K562 (cell line): ENCODE results near the gene SLC8A2. TPM values are rescaled to one million over a fixed set of nuclear protein-coding genes. Genes with fewer than 3 reads are reported as not detected.

Source experiments
- ATAC-seq: fragments of 200-7000 bp; cut with Tn5 transposase; 3 replicates; pipeline ENCODE4 v1.9.1; 2020; ENCODE audit warnings: moderate library complexity
- BruUV-seq: library from RNA; stranded (reverse); fragments of 400-500 nt; replicated peaks from 2 replicates; lab custom pipeline; 2021; lab: Mats Ljungman, UMichigan
- CTCF ChIA-PET: fragments of 300-600 bp; formaldehyde crosslinking; extraction: SDS; loops from one replicate; lab custom pipeline; 2021; ENCODE audit warnings: low intra/inter-chr PET ratio; lab: Yijun Ruan, JAX
- POLR2A ChIA-PET: fragments of 300-600, 350-650 bp; sonication (Branson Sonifier 250); formaldehyde crosslinking; extraction: SDS; loops from one replicate; lab custom pipeline; 2021; ENCODE audit warnings: antibody characterized with exemption, inconsistent platforms; lab: Yijun Ruan, JAX
- DNase-seq, 4 experiments: peaks; one replicate each; pipeline versions ENCODE4 v3.0.0 to v3.0.0-alpha.2; 2011 to 2018; ENCODE audit warnings: low spot score in 3 of 4, mixed read lengths in 3 of 4; ENCODE audit errors: extremely low read depth in 1 of 4
- FAIRE-seq: peaks from 2 replicates; lab custom pipeline; 2011; peaks lifted over from hg19 to GRCh38; lab: Jason Lieb, UNC
- H2AFZ ChIP-seq: 2 replicates; pipeline ENCODE4 v1.6.0; 2011; ENCODE audit warnings: low read depth, low read length, control low read depth, inconsistent platforms
- H3K27ac ChIP-seq: fragments of 200-600 bp; 3 replicates; pipeline ENCODE4 v1.8.0; 2011; ENCODE audit warnings: low read depth, mild to moderate bottlenecking, control low read depth, inconsistent platforms, low read length, moderate library complexity, mixed read lengths; ENCODE audit errors: extremely low read depth
- H3K27me3 ChIP-seq, 2 experiments: fragments of 300-600 bp in 1 of 2; 2 replicates in 1 of 2; 3 replicates in 1 of 2; pipeline versions ENCODE4 v1.6.0 to v1.8.0; 2011; ENCODE audit warnings: inconsistent platforms in 2 of 2, low read length in 2 of 2, mild to moderate bottlenecking in 1 of 2, mixed read lengths in 1 of 2, moderate library complexity in 1 of 2; ENCODE audit not compliant: control insufficient read depth in 2 of 2, insufficient read depth in 2 of 2
- H3K36me3 ChIP-seq: fragments of 300-600 bp; 3 replicates; pipeline ENCODE4 v1.8.0; 2011; ENCODE audit warnings: mild to moderate bottlenecking, low read length, inconsistent platforms; ENCODE audit not compliant: control insufficient read depth, insufficient read depth
- H3K4me1 ChIP-seq, 2 experiments: fragments of 200-600 bp in 1 of 2; replicated peaks in 1 of 2; 2 replicates in 1 of 2; 3 replicates in 1 of 2; pipeline versions ENCODE4 v1.5.1 to v1.8.0; 2011; ENCODE audit warnings: inconsistent platforms in 2 of 2, low read length in 2 of 2, mild to moderate bottlenecking in 1 of 2, mixed read lengths in 1 of 2, moderate library complexity in 1 of 2; ENCODE audit not compliant: control insufficient read depth in 2 of 2, insufficient read depth in 2 of 2
- H3K4me2 ChIP-seq: 2 replicates; pipeline ENCODE4 v1.6.1; 2011; ENCODE audit warnings: low read length, control low read depth, inconsistent platforms, mixed read lengths; ENCODE audit not compliant: insufficient read depth
- H3K4me3 ChIP-seq: fragments of 200-600 bp; sonication (generic), shearing (Covaris generic); 2 replicates; pipeline ENCODE4 v1.5.1; 2016; ENCODE audit warnings: control low read depth, inconsistent platforms
- H3K79me2 ChIP-seq: fragments of 200-600 bp; 3 replicates; pipeline ENCODE4 v1.8.0; 2011; ENCODE audit warnings: low read length, inconsistent platforms; ENCODE audit not compliant: control insufficient read depth, insufficient read depth
- H3K9ac ChIP-seq, 2 experiments: 2 replicates each; pipeline versions ENCODE4 v1.6.0 to v1.6.1; 2011; ENCODE audit warnings: low read depth in 2 of 2, low read length in 2 of 2, control low read depth in 1 of 2, inconsistent platforms in 1 of 2, mild to moderate bottlenecking in 1 of 2, mixed read lengths in 1 of 2; ENCODE audit not compliant: insufficient read depth in 1 of 2
- H3K9me1 ChIP-seq: one replicate; pipeline ENCODE4 v1.6.0; 2011; ENCODE audit warnings: inconsistent platforms, mild to moderate bottlenecking, low read length, moderate library complexity; ENCODE audit not compliant: control insufficient read depth, insufficient read depth
- H3K9me3 ChIP-seq: replicated peaks from 2 replicates; pipeline ENCODE4 v1.5.1; 2011; ENCODE audit warnings: low read depth, low read length, inconsistent platforms; ENCODE audit not compliant: control insufficient read depth, insufficient read depth
- H4K20me1 ChIP-seq: replicated peaks from 2 replicates; pipeline ENCODE4 v1.6.1; 2011; ENCODE audit warnings: low read length, inconsistent platforms, mixed read lengths; ENCODE audit not compliant: control insufficient read depth, insufficient read depth
- CBFA2T3 ChIP-seq: fragments of 450-650 bp; IDR thresholded peaks from 2 replicates; pipeline ENCODE4 v1.6.1; 2017
- CBX2 ChIP-seq: fragments of 200-600 bp; sonication (generic); IDR thresholded peaks from one replicate; pipeline ENCODE4 v1.6.1; 2012; ENCODE audit warnings: mild to moderate bottlenecking, low read length, inconsistent platforms; ENCODE audit not compliant: insufficient read depth, poor library complexity, severe bottlenecking
- CTBP1 ChIP-seq: fragments of 450-650 bp; IDR thresholded peaks from 2 replicates; pipeline ENCODE4 v1.6.1; 2016; ENCODE audit warnings: borderline replicate concordance
- FOS ChIP-seq: IDR thresholded peaks from 3 replicates; pipeline ENCODE4 v1.6.1; 2011; ENCODE audit not compliant: insufficient read length; ENCODE audit errors: extremely low read depth
- FOXA1 ChIP-seq: fragments of 450-650 bp; IDR thresholded peaks from 2 replicates; pipeline ENCODE4 v1.6.1; 2016; ENCODE audit warnings: mild to moderate bottlenecking, borderline replicate concordance
- HNRNPL ChIP-seq: fragments of 200-400 bp; formaldehyde crosslinking; IDR thresholded peaks from 2 replicates; pipeline ENCODE4 v1.6.1; 2017; ENCODE audit warnings: low read depth, mild to moderate bottlenecking, low read length
- KLF6 ChIP-seq: fragments of 250-450 bp; sonication (Bioruptor Pico); IDR thresholded peaks from 2 replicates; pipeline ENCODE4 v1.4.0; 2020; ENCODE audit warnings: mild to moderate bottlenecking, moderate library complexity, borderline replicate concordance
- MCM3 ChIP-seq: fragments of 450-650 bp; IDR thresholded peaks from 2 replicates; pipeline ENCODE4 v1.6.1; 2016
- MYNN ChIP-seq, 2 experiments: sonication (generic); formaldehyde crosslinking in 1 of 2; IDR thresholded peaks; 2 replicates each; pipeline versions ENCODE4 v1.5.0 to v1.6.1; 2016 to 2020; ENCODE audit warnings: antibody characterized with exemption in 1 of 2, missing genetic modification reagents in 1 of 2
- NFXL1 ChIP-seq: fragments of 450-650 bp; formaldehyde crosslinking; IDR thresholded peaks from 2 replicates; pipeline ENCODE4 v1.4.0; 2021; ENCODE audit warnings: mild to moderate bottlenecking
- NR1H2 ChIP-seq: sonication (generic); formaldehyde crosslinking; IDR thresholded peaks from 2 replicates; pipeline ENCODE4 v1.4.0; 2020; ENCODE audit warnings: mild to moderate bottlenecking, missing genetic modification reagents
- PHF21A ChIP-seq: fragments of 450-650 bp; IDR thresholded peaks from 2 replicates; pipeline ENCODE4 v1.6.1; 2017; ENCODE audit warnings: low read depth, borderline replicate concordance
- POLR2G ChIP-seq: fragments of 200-400 bp; formaldehyde crosslinking; IDR thresholded peaks from 2 replicates; pipeline ENCODE4 v1.6.1; 2017; ENCODE audit warnings: low read depth, mild to moderate bottlenecking, antibody characterized with exemption, low read length, moderate library complexity
- RBM22 ChIP-seq: fragments of 200-400 bp; formaldehyde crosslinking; IDR thresholded peaks from 2 replicates; pipeline ENCODE4 v1.6.1; 2018; ENCODE audit warnings: low read length, low read depth; ENCODE audit not compliant: poor library complexity, severe bottlenecking
- SETDB1 ChIP-seq: IDR thresholded peaks from one replicate; pipeline ENCODE4 v1.6.1; 2012; ENCODE audit warnings: low read length, control low read depth, inconsistent platforms
- ZBTB33 ChIP-seq: sonication (generic); formaldehyde crosslinking; IDR thresholded peaks from 2 replicates; pipeline ENCODE4 v1.8.1; 2023; ENCODE audit warnings: mild to moderate bottlenecking, missing genetic modification reagents
- ZBTB7A ChIP-seq: IDR thresholded peaks from 2 replicates; pipeline ENCODE4 v1.6.1; 2011; ENCODE audit warnings: low read depth, mild to moderate bottlenecking, low read length, moderate library complexity, borderline replicate concordance; ENCODE audit not compliant: control insufficient read depth
- ZNF143 ChIP-seq: sonication (generic); formaldehyde crosslinking; IDR thresholded peaks from 2 replicates; pipeline ENCODE4 v1.9.0; 2022; ENCODE audit warnings: mild to moderate bottlenecking, missing genetic modification reagents
- ZNF3 ChIP-seq: fragments of 250-450 bp; sonication (Bioruptor Pico); IDR thresholded peaks from 2 replicates; pipeline ENCODE4 v1.5.0; 2021; ENCODE audit warnings: mild to moderate bottlenecking, moderate library complexity
- ZNF398 ChIP-seq: fragments of 250-450 bp; sonication (Bioruptor Pico); IDR thresholded peaks from 2 replicates; pipeline ENCODE4 v1.8.0; 2021; ENCODE audit warnings: moderate library complexity, mild to moderate bottlenecking, inconsistent platforms
- ZNF586 ChIP-seq: fragments of 450-650 bp; formaldehyde crosslinking; conservative IDR thresholded peaks from 2 replicates; pipeline ENCODE4 v1.4.0; 2020; ENCODE audit warnings: mild to moderate bottlenecking, moderate library complexity
- WGBS: fragments of 100-300 bp; shearing (Covaris generic); methylation state at CpG from one replicate; pipeline ENCODE4 v1.1.6; 2016; ENCODE audit warnings: low coverage, mixed read lengths; ENCODE audit not compliant: insufficient coverage; ENCODE audit errors: missing lambda C conversion rate; 5-methylcytosine and 5-hydroxymethylcytosine counted together
- in situ Hi-C: fragments of 300-500 bp; cut with MboI; formaldehyde crosslinking; loops from 4 replicates; pipeline ENCODE4 v1.15.0; 2018; ENCODE audit warnings: inconsistent platforms, mixed read lengths
- intact Hi-C: fragments of 100-400 bp; cut with micrococcal nuclease; formaldehyde crosslinking; loops from 2 replicates; pipeline ENCODE4 v1.14.2; 2022
- polyA plus RNA-seq, 8 experiments: library from polyadenylated mRNA; depleted of rRNA in 4 of 8; stranded (reverse) in 5 of 8; unstranded in 3 of 8; fragments of >200 nt; fragmentation: Nextera tagmentation in 2 of 8; fragmentation: Illumina TruSeq in 1 of 8; extraction: Ambion mirVana in 2 of 8; extraction: Trizol in 1 of 8; gene quantifications; 2 replicates each; pipeline versions ENCODE4 v1.2.1 to v1.2.3, GENCODE V29; 2011 to 2014; ENCODE audit warnings: inconsistent platforms in 1 of 8, missing spikeins in 1 of 8
- total RNA-seq, 7 experiments: library from RNA; depleted of rRNA in 6 of 7; stranded (reverse); fragments of >200 nt in 6 of 7; fragmentation: Illumina TruSeq in 2 of 7; extraction: Trizol in 2 of 7; gene quantifications; 2 replicates each; pipeline versions ENCODE4 v1.2.1 to v1.2.3, GENCODE V29; 2011 to 2021; ENCODE audit warnings: low replicate concordance in 1 of 7

Gene SLC8A2
- total and polyA plus RNA-seq, 9 of the 15 experiments (the other 6 are each of a cell fraction or from before 2014, with no cell fraction given), result 0.07 to 0.66 (median 0.24) TPM; not detected in 3

GRCh38 chr19:47492137-47492533 lies 20.4 kb upstream of the SLC8A2 start:
- ATAC-seq (no peak), FAIRE-seq (no peak), DNase-seq (no peak)
- H4K20me1 ChIP-seq, result 0 out of 2 replicates have a peak, but pooled peaks cover 1% of the 10 kb centered on the region
- peaks cover 73% of the 10 kb centered on the region for H3K36me3 ChIP-seq
- intact Hi-C loops, result no loop called here
- no peak overlapping the region; a peak in 2 of 4 replicates for H3K9ac ChIP-seq
- no peak overlapping the region for H3K4me2 ChIP-seq
- CTCF ChIA-PET, result no interaction called here
- no peak overlapping the region for H3K4me3 ChIP-seq
- no peaks in the 10 kb centered on the region for H3K9me3 ChIP-seq
- H3K27ac ChIP-seq, result no peak overlapping the region
- WGBS, result 89% methylated on average over 5 of the region's 14 CpGs
- H3K79me2 ChIP-seq, result peaks cover 2% of the 10 kb centered on the region; the same call in 1 of the 3 replicates
- peaks cover 15 to 78% of the 10 kb centered on the region in 2 experiments; a peak in 4 of 5 replicates for H3K4me1 ChIP-seq
- no peak overlapping the region for H2AFZ ChIP-seq
- in situ Hi-C loops, result no loop called here
- POLR2A ChIA-PET, result interaction anchor here (0.7 to 1.5 kb wide), 4 partner anchors 8 to 16 kb away, joined by 3 to 5 read pairs (median 4); partner anchors contain the start of gene KPTN
- BruUV-seq, result no TSS peak
- H3K27me3 ChIP-seq, result no peaks in the 10 kb centered on the region
- H3K9me1 ChIP-seq, result no peaks in the 10 kb centered on the region
- TF ChIP-seq NR1H2 (CRISPR knock-in tag), result no peak
- no peak for TF ChIP-seq NFXL1 (CRISPR knock-in tag)
- 0 out of 2 replicates have a peak, but pooled peaks have one; percentile 20 for TF ChIP-seq HNRNPL
- TF ChIP-seq SETDB1, result no peak
- no peak for TF ChIP-seq PHF21A
- TF ChIP-seq MYNN (IDR thresholded peaks at IDR 0.05), result no peak
- TF ChIP-seq MYNN (CRISPR knock-in tag; IDR thresholded peaks at IDR 0.05), result no peak
- peak; percentile 51 for TF ChIP-seq POLR2G
- no peak for TF ChIP-seq ZNF143 (CRISPR knock-in tag)
- no peak for TF ChIP-seq ZNF3
- no peak for TF ChIP-seq CTBP1
- no peak for TF ChIP-seq FOXA1
- no peak for TF ChIP-seq MCM3
- no peak for TF ChIP-seq CBX2
- no peak for TF ChIP-seq FOS
- TF ChIP-seq ZBTB33 (CRISPR knock-in tag), result peak; percentile 60; the same call in 1 of the 2 replicates
- TF ChIP-seq ZBTB7A, result no peak
- peak; percentile 31 for TF ChIP-seq RBM22
- no peak for TF ChIP-seq ZNF398
- TF ChIP-seq CBFA2T3, result no peak
- TF ChIP-seq ZNF586 (CRISPR knock-in tag), result no peak
- TF ChIP-seq KLF6 (CRISPR knock-in tag), result no peak
